GM20431 (cell line): ENCODE measurements around the gene TKTL1.

Experiments
- in situ Hi-C: fragments of 300-500 bp; cut with MseI, MboI; formaldehyde crosslinking; loops from one replicate; pipeline ENCODE4 v1.15.0; 2020; ENCODE audit warnings: low sequenced_read_pairs; ENCODE audit not compliant: unreplicated experiment

TKTL1 gene

GRCh38 chrX:154357205-154357604 is 61.6 kb downstream of the TKTL1 start:
- in situ Hi-C loops = no loop called here

- in situ Hi-C loops = no loop called here
Measured at GRCh38 chrX:154358011-154358410, 62.4 kb downstream of the TKTL1 start.

- in situ Hi-C loops = no loop called here
Measured at GRCh38 chrX:154358829-154359228, 63.2 kb downstream of the TKTL1 start.

- in situ Hi-C loops = no loop called here
Measured at GRCh38 chrX:154359362-154360154, 64.0 kb downstream of the TKTL1 start.

- in situ Hi-C loops = no loop called here
Measured at GRCh38 chrX:154360155-154360713, 64.6 kb downstream of the TKTL1 start.

GRCh38 chrX:154362085-154362742 is 66.6 kb downstream of the TKTL1 start:
- in situ Hi-C loops = no loop called here

- in situ Hi-C loops = no loop called here
Measured at GRCh38 chrX:154363706-154364439, 68.3 kb downstream of the TKTL1 start.

- in situ Hi-C loops = no loop called here
Measured at GRCh38 chrX:154365052-154365600, 69.5 kb downstream of the TKTL1 start.

GRCh38 chrX:154365997-154366665 is 70.5 kb downstream of the TKTL1 start:
- in situ Hi-C loops = no loop called here

- in situ Hi-C loops = no loop called here
Measured at GRCh38 chrX:154366666-154367055, 71.1 kb downstream of the TKTL1 start.

- in situ Hi-C loops = no loop called here
Measured at GRCh38 chrX:154367474-154368308, 72.1 kb downstream of the TKTL1 start.

- in situ Hi-C loops = no loop called here
Measured at GRCh38 chrX:154368630-154369448, 73.2 kb downstream of the TKTL1 start.

GRCh38 chrX:154369449-154370299 is 74.1 kb downstream of the TKTL1 start:
- in situ Hi-C loops = no loop called here

GRCh38 chrX:154370300-154371016 is 74.9 kb downstream of the TKTL1 start:
- in situ Hi-C loops = no loop called here

GRCh38 chrX:154371017-154371788 is 75.6 kb downstream of the TKTL1 start:
- in situ Hi-C loops = no loop called here

GRCh38 chrX:154371789-154372300 is 76.2 kb downstream of the TKTL1 start:
- in situ Hi-C loops = no loop called here
